GM23338 (cell line): ENCODE results near the gene NGB. TPM values are rescaled to one million over a fixed set of nuclear protein-coding genes. Genes with fewer than 3 reads are reported as not detected.

Source experiments
- ATAC-seq: fragments of 200-7000 bp; cut with Tn5 transposase; 3 replicates; pipeline ENCODE4 v1.9.1; 2020
- DNase-seq: peaks from one replicate; pipeline ENCODE4 v3.0.0-alpha.2; 2015; ENCODE audit warnings: low spot score
- H2AFZ ChIP-seq: fragments of 200-600 bp; sonication (generic); 2 replicates; pipeline ENCODE4 v1.8.0; 2016; ENCODE audit warnings: antibody characterized with exemption, mild to moderate bottlenecking, moderate library complexity
- H3F3A ChIP-seq: fragments of 200-600 bp; sonication (generic); replicated peaks from 2 replicates; pipeline ENCODE4 v1.8.0; 2017; ENCODE audit warnings: antibody characterized with exemption, mixed run types, low read depth
- H3K27ac ChIP-seq: fragments of 200-600 bp; sonication (generic); 2 replicates; pipeline ENCODE4 v1.6.1; 2016; ENCODE audit warnings: low read depth
- H3K27me3 ChIP-seq: fragments of 200-600 bp; sonication (generic); 2 replicates; pipeline ENCODE4 v1.8.0; 2016; ENCODE audit warnings: mild to moderate bottlenecking, mixed run types, moderate library complexity; ENCODE audit not compliant: insufficient read depth
- H3K36me3 ChIP-seq: fragments of 200-600 bp; sonication (generic); 2 replicates; pipeline ENCODE4 v1.8.0; 2016; ENCODE audit warnings: mild to moderate bottlenecking; ENCODE audit not compliant: insufficient read depth
- H3K4me1 ChIP-seq: fragments of 200-600 bp; sonication (generic); 2 replicates; pipeline ENCODE4 v1.8.0; 2016; ENCODE audit warnings: mild to moderate bottlenecking, moderate library complexity; ENCODE audit not compliant: insufficient read depth
- H3K4me2 ChIP-seq: fragments of 200-600 bp; sonication (generic); 2 replicates; pipeline ENCODE4 v1.7.1; 2017; ENCODE audit warnings: mixed run types
- H3K4me3 ChIP-seq: fragments of 200-600 bp; sonication (generic); 2 replicates; pipeline ENCODE4 v1.6.1; 2016; ENCODE audit warnings: mixed run types
- H3K79me2 ChIP-seq: fragments of 200-600 bp; sonication (generic); replicated peaks from 2 replicates; pipeline ENCODE4 v1.8.0; 2017; ENCODE audit warnings: mild to moderate bottlenecking; ENCODE audit not compliant: insufficient read depth
- H3K9me2 ChIP-seq: fragments of 200-600 bp; sonication (generic); 2 replicates; pipeline ENCODE4 v1.8.0; 2017; ENCODE audit not compliant: insufficient read depth
- H4K20me1 ChIP-seq: fragments of 200-600 bp; sonication (generic); replicated peaks from 2 replicates; pipeline ENCODE4 v1.8.0; 2017; ENCODE audit warnings: mild to moderate bottlenecking; ENCODE audit not compliant: insufficient read depth
- H3K27ac Mint-ChIP-seq: 2 replicates; pipeline ENCODE4 v1.8.0; 2020; ENCODE audit warnings: inconsistent platforms, mild to moderate bottlenecking, moderate library complexity, mixed read lengths
- H3K27me3 Mint-ChIP-seq: 3 replicates; pipeline ENCODE4 v1.8.0; 2022; ENCODE audit warnings: low read depth, mild to moderate bottlenecking, moderate library complexity, mixed read lengths, inconsistent platforms; ENCODE audit not compliant: insufficient read depth, poor library complexity
- H3K36me3 Mint-ChIP-seq: 3 replicates; pipeline ENCODE4 v1.8.0; 2021; ENCODE audit warnings: low read depth, mild to moderate bottlenecking, inconsistent platforms, moderate library complexity, mixed read lengths
- H3K4me1 Mint-ChIP-seq: 3 replicates; pipeline ENCODE4 v1.8.0; 2020; ENCODE audit warnings: mild to moderate bottlenecking, inconsistent platforms, mixed read lengths
- H3K4me3 Mint-ChIP-seq: 3 replicates; pipeline ENCODE4 v1.8.0; 2021; ENCODE audit warnings: moderate library complexity, mild to moderate bottlenecking, inconsistent platforms, mixed read lengths
- H3K9me3 Mint-ChIP-seq: 3 replicates; pipeline ENCODE4 v1.8.0; 2020; ENCODE audit warnings: moderate library complexity, mild to moderate bottlenecking, inconsistent platforms, mixed read lengths
- EZH2 ChIP-seq: fragments of 200-600 bp; sonication (generic); IDR thresholded peaks from one replicate; pipeline ENCODE4 v1.8.0; 2017; ENCODE audit warnings: antibody characterized with exemption, mild to moderate bottlenecking, low read depth; ENCODE audit not compliant: unreplicated experiment
- POLR2AphosphoS5 ChIP-seq: IDR thresholded peaks from 2 replicates; pipeline ENCODE4 v1.6.1; 2016; ENCODE audit warnings: antibody characterized with exemption, low read depth
- STAT1 ChIP-seq: IDR thresholded peaks from one replicate; pipeline ENCODE4 v1.6.1; 2016; ENCODE audit warnings: antibody characterized with exemption; ENCODE audit not compliant: unreplicated experiment
- polyA plus RNA-seq: library from polyadenylated mRNA; unstranded; fragments of >200 nt; fragmentation: Nextera tagmentation; extraction: Ambion mirVana; gene quantifications from 2 replicates; pipeline ENCODE4 v1.2.1, GENCODE V29; 2016
- total RNA-seq: library from RNA; depleted of rRNA; stranded (reverse); fragments of >200 nt; shearing (Covaris generic); gene quantifications from 2 replicates; pipeline ENCODE4 v1.2.3, GENCODE V29; 2014
- TF ChIP-seq, protein P1 (sequence below): fragments of 250-450 bp; sonication (Bioruptor Pico); IDR thresholded peaks from 2 replicates; pipeline ENCODE4 v1.5.0; 2020; ENCODE audit warnings: mild to moderate bottlenecking, moderate library complexity
- TF ChIP-seq, protein P2 (sequence below): IDR thresholded peaks from one replicate; pipeline ENCODE4 v1.6.1; 2018; ENCODE audit warnings: antibody characterized with exemption; ENCODE audit not compliant: unreplicated experiment

NGB gene
- total and polyA plus RNA-seq, 2 experiments from 2014 or later: 0.21 to 1.0 TPM

DNA sequence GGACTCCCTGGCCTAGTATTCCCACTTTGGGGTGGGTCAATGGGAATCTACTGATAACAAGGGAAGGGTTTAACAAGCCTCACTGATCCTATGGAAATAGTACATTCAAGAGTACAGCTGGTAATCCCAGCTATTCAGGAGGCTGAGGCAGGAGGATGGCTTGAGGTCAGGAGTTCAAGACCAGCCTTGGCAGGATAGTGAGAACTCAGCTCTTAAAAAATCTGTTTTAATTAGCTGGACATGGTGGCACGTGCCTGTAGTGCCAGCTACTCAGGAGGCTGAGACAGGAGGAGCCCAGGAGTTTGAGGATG, 45.1 kb upstream of the NGB start:
- Mint-ChIP-seq H3K4me1 (peaks cover 51% of the 10 kb centered on the region), H3K27ac (no peak overlapping the region), H3K9me3 (no peaks in the 10 kb centered on the region), H3K36me3 (no peaks in the 10 kb centered on the region; the same call in 1 of the 3 replicates), H3K27me3 (peaks cover 10% of the 10 kb centered on the region), H3K4me3 (no peak overlapping the region)
- H3K36me3 ChIP-seq: no peaks in the 10 kb centered on the region
- no peak overlapping the region for H3K4me3 ChIP-seq
- no peak for TF ChIP-seq STAT1
- TF ChIP-seq, protein P1, sequence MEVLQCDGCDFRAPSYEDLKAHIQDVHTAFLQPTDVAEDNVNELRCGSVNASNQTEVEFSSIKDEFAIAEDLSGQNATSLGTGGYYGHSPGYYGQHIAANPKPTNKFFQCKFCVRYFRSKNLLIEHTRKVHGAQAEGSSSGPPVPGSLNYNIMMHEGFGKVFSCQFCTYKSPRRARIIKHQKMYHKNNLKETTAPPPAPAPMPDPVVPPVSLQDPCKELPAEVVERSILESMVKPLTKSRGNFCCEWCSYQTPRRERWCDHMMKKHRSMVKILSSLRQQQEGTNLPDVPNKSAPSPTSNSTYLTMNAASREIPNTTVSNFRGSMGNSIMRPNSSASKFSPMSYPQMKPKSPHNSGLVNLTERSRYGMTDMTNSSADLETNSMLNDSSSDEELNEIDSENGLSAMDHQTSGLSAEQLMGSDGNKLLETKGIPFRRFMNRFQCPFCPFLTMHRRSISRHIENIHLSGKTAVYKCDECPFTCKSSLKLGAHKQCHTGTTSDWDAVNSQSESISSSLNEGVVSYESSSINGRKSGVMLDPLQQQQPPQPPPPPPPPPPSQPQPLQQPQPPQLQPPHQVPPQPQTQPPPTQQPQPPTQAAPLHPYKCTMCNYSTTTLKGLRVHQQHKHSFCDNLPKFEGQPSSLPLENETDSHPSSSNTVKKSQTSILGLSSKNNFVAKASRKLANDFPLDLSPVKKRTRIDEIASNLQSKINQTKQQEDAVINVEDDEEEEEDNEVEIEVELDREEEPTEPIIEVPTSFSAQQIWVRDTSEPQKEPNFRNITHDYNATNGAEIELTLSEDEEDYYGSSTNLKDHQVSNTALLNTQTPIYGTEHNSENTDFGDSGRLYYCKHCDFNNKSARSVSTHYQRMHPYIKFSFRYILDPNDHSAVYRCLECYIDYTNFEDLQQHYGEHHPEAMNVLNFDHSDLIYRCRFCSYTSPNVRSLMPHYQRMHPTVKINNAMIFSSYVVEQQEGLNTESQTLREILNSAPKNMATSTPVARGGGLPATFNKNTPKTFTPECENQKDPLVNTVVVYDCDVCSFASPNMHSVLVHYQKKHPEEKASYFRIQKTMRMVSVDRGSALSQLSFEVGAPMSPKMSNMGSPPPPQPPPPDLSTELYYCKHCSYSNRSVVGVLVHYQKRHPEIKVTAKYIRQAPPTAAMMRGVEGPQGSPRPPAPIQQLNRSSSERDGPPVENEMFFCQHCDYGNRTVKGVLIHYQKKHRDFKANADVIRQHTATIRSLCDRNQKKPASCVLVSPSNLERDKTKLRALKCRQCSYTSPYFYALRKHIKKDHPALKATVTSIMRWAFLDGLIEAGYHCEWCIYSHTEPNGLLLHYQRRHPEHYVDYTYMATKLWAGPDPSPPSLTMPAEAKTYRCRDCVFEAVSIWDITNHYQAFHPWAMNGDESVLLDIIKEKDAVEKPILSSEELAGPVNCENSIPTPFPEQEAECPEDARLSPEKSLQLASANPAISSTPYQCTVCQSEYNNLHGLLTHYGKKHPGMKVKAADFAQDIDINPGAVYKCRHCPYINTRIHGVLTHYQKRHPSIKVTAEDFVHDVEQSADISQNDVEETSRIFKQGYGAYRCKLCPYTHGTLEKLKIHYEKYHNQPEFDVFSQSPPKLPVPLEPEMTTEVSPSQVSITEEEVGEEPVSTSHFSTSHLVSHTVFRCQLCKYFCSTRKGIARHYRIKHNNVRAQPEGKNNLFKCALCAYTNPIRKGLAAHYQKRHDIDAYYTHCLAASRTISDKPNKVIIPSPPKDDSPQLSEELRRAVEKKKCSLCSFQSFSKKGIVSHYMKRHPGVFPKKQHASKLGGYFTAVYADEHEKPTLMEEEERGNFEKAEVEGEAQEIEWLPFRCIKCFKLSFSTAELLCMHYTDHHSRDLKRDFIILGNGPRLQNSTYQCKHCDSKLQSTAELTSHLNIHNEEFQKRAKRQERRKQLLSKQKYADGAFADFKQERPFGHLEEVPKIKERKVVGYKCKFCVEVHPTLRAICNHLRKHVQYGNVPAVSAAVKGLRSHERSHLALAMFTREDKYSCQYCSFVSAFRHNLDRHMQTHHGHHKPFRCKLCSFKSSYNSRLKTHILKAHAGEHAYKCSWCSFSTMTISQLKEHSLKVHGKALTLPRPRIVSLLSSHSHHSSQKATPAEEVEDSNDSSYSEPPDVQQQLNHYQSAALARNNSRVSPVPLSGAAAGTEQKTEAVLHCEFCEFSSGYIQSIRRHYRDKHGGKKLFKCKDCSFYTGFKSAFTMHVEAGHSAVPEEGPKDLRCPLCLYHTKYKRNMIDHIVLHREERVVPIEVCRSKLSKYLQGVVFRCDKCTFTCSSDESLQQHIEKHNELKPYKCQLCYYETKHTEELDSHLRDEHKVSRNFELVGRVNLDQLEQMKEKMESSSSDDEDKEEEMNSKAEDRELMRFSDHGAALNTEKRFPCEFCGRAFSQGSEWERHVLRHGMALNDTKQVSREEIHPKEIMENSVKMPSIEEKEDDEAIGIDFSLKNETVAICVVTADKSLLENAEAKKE (CRISPR knock-in tag): no peak
- TF ChIP-seq, protein P2, sequence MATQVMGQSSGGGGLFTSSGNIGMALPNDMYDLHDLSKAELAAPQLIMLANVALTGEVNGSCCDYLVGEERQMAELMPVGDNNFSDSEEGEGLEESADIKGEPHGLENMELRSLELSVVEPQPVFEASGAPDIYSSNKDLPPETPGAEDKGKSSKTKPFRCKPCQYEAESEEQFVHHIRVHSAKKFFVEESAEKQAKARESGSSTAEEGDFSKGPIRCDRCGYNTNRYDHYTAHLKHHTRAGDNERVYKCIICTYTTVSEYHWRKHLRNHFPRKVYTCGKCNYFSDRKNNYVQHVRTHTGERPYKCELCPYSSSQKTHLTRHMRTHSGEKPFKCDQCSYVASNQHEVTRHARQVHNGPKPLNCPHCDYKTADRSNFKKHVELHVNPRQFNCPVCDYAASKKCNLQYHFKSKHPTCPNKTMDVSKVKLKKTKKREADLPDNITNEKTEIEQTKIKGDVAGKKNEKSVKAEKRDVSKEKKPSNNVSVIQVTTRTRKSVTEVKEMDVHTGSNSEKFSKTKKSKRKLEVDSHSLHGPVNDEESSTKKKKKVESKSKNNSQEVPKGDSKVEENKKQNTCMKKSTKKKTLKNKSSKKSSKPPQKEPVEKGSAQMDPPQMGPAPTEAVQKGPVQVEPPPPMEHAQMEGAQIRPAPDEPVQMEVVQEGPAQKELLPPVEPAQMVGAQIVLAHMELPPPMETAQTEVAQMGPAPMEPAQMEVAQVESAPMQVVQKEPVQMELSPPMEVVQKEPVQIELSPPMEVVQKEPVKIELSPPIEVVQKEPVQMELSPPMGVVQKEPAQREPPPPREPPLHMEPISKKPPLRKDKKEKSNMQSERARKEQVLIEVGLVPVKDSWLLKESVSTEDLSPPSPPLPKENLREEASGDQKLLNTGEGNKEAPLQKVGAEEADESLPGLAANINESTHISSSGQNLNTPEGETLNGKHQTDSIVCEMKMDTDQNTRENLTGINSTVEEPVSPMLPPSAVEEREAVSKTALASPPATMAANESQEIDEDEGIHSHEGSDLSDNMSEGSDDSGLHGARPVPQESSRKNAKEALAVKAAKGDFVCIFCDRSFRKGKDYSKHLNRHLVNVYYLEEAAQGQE: no peak
- no peak for TF ChIP-seq EZH2
- TF ChIP-seq POLR2AphosphoS5: no peak
- no peaks in the 10 kb centered on the region for H4K20me1 ChIP-seq
- no peaks in the 10 kb centered on the region for H3K9me2 ChIP-seq
- no peaks in the 10 kb centered on the region for H3K27me3 ChIP-seq
- 0 out of 2 replicates have a peak, but pooled peaks cover 4% of the 10 kb centered on the region for H3F3A ChIP-seq
- H3K4me2 ChIP-seq: no peak overlapping the region
- H3K4me1 ChIP-seq: peaks cover 39% of the 10 kb centered on the region
- no peak for DNase-seq
- peaks cover 57% of the 10 kb centered on the region for H3K79me2 ChIP-seq
- no peak overlapping the region for H3K27ac ChIP-seq
- H2AFZ ChIP-seq: no peak overlapping the region
- no peak for ATAC-seq
